Stimulated activated CD8-positive, alpha-beta memory T cell treated with anti-CD3 and anti-CD28 coated beads, Interleukin-12 subunit alpha, Interleukin-12 subunit beta, amount 100 ng/mL, for 24 hours (primary cell): ENCODE measurements around the gene SLC25A26.
"Not testable (repeated sequence)": the region's sequence is repeated elsewhere in the genome, so short reads cannot be mapped to it uniquely, and the experiment has no call there.

Experiments
- DNase-seq: peaks from one replicate; pipeline ENCODE4 v3.0.0-alpha.2; 2020; ENCODE audit errors: extremely low read depth

The SLC25A26 gene

DNA sequence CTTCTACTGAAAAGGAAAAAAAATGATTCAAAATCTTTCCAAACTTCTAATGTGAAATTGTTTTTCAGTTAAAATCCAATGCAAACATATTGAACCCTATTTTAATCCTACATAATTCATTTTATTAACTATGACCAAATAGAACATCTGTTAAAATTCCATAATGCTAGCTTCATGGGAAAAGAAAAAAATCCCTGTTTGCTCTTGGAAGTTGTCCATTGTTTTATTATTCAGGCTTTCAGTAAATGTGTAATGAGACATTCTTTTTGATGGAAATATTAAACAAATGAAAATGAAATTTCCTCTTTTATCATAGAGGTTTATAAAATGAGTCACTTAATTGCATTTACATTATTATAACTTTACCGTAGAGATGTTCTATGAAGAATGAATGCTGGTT is 49.5 kb downstream of the SLC25A26 start:
- no peak for DNase-seq

DNA sequence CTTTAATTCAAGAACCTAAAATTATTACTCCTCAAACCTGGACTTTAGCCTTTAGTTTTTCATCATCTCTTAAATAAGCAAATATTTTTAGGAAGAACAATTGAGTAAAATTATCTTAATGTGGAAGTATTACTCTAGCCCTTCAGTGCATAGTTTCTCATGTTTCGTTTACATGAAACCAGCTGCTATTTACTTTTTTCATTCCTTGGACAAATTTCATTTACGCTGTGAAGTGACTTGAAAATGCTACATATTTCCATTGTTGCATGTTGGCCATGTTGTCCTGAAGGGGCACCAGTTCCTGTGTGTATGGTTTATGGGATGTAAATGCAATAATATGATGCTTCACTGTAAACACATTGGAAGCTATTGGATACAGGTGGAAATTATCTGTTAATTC is 49.9 kb downstream of the SLC25A26 start:
- no peak for DNase-seq

DNA sequence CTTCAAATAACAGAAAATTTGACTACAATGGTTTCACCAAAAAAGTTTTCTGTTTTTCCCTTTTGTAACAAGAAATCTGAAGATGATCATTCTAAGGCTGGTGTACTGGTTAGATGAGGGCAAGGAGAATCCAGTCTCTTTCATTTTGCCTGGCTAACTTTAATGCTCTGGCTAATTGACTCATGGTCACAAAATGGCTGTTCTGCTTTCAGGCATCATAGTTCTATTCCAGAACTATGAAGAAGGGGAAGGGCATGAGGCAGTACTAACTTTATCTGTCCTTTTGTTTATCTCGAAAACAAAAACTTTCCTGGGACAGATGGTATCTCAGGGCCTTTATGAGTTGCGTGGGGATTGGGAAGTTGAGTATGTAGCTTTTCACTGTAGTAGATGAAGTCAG is 50.4 kb downstream of the SLC25A26 start:
- DNase-seq = no peak

DNA sequence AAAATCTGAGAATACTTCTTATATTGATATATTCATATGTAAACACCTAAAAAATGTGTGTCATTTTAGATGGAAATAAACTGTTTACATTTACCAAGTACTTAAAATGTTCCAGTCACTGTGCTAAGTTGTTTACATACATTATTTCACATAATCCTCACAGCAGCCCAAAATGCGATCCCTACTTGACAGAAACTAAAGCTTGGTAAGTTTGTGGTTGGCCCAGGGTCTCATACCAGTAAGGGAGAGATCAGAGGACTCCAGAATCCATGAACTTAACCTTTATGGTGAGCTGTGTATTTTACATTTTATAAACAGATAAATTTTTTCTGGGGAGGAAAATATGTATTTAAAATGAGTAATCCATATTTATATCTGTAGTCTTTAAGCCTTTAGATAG is 51.2 kb downstream of the SLC25A26 start:
- DNase-seq = no peak

DNA sequence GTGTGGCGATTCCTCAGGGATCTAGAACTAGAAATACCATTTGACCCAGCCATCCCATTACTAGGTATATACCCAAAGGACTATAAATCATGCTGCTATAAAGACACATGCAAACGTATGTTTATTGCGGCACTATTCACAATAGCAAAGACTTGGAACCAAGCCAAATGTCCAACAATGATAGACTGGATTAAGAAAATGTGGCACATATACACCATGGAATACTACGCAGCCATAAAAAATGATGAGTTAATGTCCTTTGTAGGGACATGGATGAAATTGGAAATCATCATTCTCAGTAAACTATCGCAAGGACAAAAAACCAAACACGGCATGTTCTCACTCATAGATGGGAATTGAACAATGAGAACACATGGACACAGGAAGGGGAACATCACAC is 54.0 kb downstream of the SLC25A26 start:
- DNase-seq = not testable (repeated sequence)

- no peak for DNase-seq
Measured at GRCh38 chr3:66276705-66277274, 56.0 kb downstream of the SLC25A26 start.

GRCh38 chr3:66279168-66279567 is 58.4 kb downstream of the SLC25A26 start:
- DNase-seq = no peak

DNA sequence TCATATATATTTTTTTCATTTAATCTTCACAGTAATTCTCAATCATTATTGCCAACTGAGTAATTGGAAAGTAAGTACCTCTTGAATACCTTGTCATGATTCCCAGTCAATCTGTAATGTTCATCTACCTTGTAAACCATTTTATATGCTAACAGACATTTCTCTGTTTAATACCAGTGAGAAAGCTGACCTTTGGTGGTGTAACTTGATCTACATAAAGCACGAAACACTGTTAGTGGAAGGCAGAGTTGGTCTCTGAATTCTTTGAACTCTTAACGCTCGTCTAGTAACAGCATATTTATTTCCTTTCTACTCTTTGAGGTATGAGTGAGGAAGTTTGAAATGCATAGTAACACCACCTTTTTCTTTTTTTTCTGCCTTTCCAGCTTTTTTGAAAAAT is 59.5 kb downstream of the SLC25A26 start:
- DNase-seq = no peak

DNA sequence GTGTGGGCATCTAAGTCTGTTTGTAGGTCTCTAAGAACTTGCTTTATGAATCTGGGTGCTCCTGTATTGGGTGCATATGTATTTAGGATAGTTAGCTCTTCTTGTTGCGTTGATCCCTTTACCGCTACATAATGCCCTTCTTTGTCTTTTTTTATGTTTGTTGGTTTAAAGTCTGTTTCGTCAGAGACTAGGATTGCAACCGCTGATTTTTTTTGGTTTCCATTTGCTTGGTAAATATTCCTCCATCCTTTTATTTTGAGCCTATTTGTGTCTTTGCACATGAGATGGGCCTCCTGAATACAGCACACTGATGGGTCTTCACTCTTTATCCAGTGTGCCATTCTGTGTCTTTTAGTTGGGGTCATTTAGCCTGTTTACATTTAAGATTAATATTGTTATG is 71.1 kb downstream of the SLC25A26 start:
- DNase-seq = not testable (repeated sequence)

DNA sequence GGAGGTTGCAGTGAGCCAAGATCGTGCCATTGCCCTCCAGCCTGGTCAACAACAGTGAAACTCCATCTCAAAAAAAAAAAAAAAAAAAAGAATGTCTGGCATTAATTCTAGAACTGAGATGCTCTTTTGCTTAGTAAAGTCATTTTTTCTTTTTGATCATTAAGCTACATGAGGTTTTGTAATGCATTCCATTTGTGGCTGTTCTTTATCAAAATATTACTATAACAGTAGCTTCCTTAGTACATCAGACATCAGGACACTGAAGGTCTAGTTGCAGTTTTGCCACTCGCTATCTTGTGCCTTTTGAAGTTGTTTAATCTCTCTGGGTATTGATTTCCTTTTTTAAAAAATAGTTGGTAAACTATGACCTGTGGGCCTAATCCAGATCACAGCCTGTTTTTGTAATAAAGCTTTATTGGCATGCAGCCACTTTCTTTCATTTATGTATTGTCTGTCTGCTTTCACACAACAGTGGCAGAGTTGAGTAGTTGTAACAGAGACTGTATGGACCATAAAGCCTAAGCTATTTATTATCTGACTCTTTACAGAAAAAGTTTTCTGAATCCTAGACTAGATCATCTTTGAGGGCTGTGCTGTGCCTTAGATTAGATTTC is 76.6 kb downstream of the SLC25A26 start:
- no peak for DNase-seq

DNA sequence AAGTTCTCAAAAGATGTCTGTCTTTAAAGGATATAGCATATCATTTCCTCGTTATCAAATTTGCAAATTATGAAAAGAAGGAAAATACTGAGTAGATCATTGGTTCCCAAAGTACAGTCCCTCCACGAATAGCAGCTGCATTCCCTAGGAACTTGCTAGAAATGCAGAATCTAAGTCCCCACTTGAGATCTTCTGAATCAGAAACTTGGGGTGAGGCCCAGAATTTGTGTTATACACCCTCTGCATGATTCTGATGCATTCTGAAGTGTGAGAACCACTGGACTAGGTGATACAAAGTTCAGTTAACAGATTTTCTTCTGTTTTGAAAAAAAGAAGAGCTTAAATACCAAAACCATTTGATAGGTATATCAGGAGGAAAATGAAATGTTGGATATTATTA is 77.1 kb downstream of the SLC25A26 start:
- no peak for DNase-seq

GRCh38 chr3:66298591-66298990 is 77.8 kb downstream of the SLC25A26 start:
- no peak for DNase-seq

DNA sequence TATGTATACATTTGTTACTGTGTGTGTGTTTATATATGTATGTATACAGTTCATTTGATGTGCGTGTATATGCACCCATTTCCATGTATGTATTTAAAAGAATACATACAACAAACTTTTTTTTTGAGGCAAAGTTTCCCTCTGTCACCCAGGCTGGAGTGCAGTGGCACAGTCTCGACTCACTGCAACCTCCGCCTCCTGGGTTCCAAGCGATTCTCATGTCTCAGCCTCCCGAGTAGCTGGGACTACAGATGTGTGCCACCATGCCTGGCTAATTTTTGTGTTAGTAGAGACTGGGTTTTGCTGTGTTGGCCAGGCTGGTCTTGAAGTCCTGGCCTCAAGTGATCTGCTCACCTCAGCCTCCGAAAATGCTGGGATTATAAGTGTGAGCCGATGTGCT is 78.3 kb downstream of the SLC25A26 start:
- DNase-seq = not testable (repeated sequence)

- no peak for DNase-seq
Measured at GRCh38 chr3:66299891-66300290, 79.1 kb downstream of the SLC25A26 start.

DNA sequence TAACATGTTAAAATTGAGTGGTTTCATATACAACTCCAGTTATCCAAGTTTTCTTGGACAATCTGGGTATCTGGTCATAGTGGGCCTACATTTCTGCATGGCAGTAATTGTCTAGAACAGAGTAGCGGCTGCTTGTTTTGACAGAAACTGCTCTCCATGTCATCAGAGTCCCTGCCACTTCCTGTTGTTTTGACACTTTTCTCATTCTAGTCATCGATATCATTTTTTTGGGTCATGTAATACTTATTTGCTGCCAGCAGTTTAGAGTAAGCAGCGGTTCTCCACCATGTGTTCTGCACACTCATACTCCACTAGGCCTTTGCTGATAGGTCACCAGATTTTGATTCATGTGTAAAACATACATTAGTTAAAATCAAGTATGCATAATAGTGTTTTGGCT is 81.5 kb downstream of the SLC25A26 start:
- no peak for DNase-seq

GRCh38 chr3:66303491-66303901 is 82.7 kb downstream of the SLC25A26 start:
- no peak for DNase-seq

DNA sequence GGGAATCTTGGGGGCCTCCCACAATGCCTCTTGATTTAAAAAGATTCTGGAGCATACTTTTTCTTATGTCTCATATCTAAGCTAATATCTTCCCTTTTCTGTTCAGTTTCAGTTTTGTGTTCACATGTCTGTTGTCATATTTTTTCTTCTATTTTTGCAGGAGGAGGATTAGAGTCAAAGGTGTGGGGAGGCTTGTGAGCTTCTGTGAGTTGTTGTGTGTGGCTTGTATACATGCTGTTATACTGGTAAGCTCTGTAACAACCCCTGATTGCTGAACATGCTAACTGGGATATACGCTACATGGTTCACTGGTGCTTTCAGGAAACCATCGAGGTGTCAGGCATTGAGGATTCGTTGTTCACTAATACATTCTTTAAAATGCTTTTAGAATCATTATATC is 83.5 kb downstream of the SLC25A26 start:
- no peak for DNase-seq

GRCh38 chr3:66306086-66306485 is 85.3 kb downstream of the SLC25A26 start:
- DNase-seq = not testable (repeated sequence)

GRCh38 chr3:66306991-66307390 is 86.2 kb downstream of the SLC25A26 start:
- not testable (repeated sequence) for DNase-seq

DNA sequence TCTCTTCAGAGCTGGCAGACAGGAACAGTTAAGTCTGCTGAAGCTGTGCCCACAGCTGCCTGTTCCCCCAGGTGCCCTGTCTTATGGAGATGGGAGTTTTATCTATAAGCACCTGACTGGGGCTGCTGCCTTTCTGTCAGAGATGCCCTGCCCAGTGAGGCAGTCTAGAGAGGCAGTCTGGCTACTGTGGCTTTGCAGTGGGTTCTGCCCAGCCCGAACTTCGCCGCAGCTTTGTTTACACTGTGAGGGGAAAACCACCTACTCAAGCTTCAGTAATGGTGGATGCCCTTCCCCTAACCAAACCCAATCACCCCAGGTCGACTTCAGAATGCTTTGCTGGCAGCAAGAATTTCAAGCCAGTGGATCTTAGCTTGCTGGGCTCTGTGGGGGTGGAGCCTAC is 91.2 kb downstream of the SLC25A26 start:
- no peak for DNase-seq

- DNase-seq = no peak
Measured at GRCh38 chr3:66314455-66314854, 93.7 kb downstream of the SLC25A26 start.

GRCh38 chr3:66317750-66318376 is 97.1 kb downstream of the SLC25A26 start:
- no peak for DNase-seq

DNA sequence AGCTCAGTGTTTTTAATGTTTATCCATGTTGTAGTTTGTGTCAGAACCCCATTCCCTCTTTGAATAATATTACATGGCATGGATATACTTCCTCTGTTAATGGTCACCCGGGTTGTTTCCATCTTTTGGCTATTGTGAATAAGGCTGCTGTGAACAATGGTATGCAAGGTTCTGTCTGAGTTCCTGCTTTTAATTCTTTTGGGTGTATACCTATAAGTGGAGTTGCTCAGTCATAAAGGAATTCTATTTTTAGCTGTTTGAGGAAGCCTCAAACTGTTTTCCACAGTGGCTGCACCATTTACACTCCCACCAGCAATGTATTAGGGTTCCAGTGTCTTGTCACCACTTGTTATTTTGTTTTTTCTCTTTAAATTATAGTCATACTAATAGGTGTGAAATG is 99.6 kb downstream of the SLC25A26 start:
- no peak for DNase-seq

DNA sequence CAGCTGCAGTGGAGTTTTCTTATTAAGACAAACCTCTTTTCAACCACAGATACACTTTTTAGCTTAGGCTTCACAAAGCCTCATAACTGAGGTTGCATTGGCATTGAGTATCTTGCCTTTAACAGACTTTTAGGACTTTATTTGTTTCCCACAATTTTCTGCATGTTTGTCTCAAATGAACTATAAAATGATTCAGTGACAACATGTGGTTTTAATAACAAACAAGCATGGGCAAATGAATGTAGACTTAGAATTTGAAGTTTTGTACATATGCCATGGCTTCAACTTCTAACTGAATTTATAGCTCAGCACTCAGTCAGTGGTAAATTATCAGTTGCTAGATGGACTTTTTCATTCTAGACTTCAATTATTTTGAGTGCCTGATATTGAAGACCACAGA is 101.6 kb downstream of the SLC25A26 start:
- DNase-seq = no peak
